OCI-LY7 (cell line): ENCODE measurements around the gene BPIFB6. TPM values are rescaled to one million over a fixed set of nuclear protein-coding genes. Genes with fewer than 3 reads are reported as not detected.

Source experiments
- BruUV-seq: library from RNA; stranded (reverse); fragments of 400-500 nt; replicated peaks from 2 replicates; lab custom pipeline; 2021; lab: Mats Ljungman, UMichigan
- CTCF ChIA-PET: fragments of 300-600 bp; sonication (Branson Sonifier 250); formaldehyde crosslinking; loops from one replicate; lab custom pipeline; 2022; ENCODE audit warnings: antibody characterized with exemption; ENCODE audit not compliant: unreplicated experiment; lab: Charles Lee
- POLR2A ChIA-PET: fragments of 300-600 bp; sonication (Branson Sonifier 250); formaldehyde crosslinking; loops from one replicate; lab custom pipeline; 2022; ENCODE audit warnings: antibody characterized with exemption; lab: Charles Lee
- DNase-seq: peaks from one replicate; pipeline ENCODE4 v3.0.0-alpha.2; 2015; ENCODE audit warnings: low spot score
- H2AFZ ChIP-seq: fragments of 200-600 bp; sonication (generic), shearing (Covaris generic); 2 replicates; pipeline ENCODE4 v1.6.1; 2014; ENCODE audit warnings: mild to moderate bottlenecking, antibody characterized with exemption, low read length, moderate library complexity
- H3K27ac ChIP-seq: fragments of 200-600 bp; sonication (generic); 2 replicates; pipeline ENCODE4 v1.5.1; 2014; ENCODE audit warnings: mixed run types, low read depth, mild to moderate bottlenecking, moderate library complexity, low read length, inconsistent platforms; ENCODE audit not compliant: poor library complexity, severe bottlenecking
- H3K36me3 ChIP-seq: fragments of 200-600 bp; sonication (generic); 2 replicates; pipeline ENCODE4 v1.6.1; 2014; ENCODE audit warnings: mild to moderate bottlenecking, antibody characterized with exemption, low read length, moderate library complexity, mixed read lengths; ENCODE audit not compliant: insufficient read depth
- H3K4me1 ChIP-seq: fragments of 200-600 bp; sonication (generic); 2 replicates; pipeline ENCODE4 v1.5.1; 2014; ENCODE audit warnings: mild to moderate bottlenecking, low read length; ENCODE audit not compliant: insufficient read depth, poor library complexity, severe bottlenecking
- H3K4me2 ChIP-seq: fragments of 200-600 bp; sonication (generic); 2 replicates; pipeline ENCODE4 v1.6.1; 2014; ENCODE audit warnings: mild to moderate bottlenecking, low read length
- H3K4me3 ChIP-seq: fragments of 200-600 bp; sonication (generic); 2 replicates; pipeline ENCODE4 v1.5.1; 2014; ENCODE audit warnings: mild to moderate bottlenecking, low read depth, low read length; ENCODE audit not compliant: poor library complexity, severe bottlenecking
- H3K79me2 ChIP-seq: fragments of 200-600 bp; sonication (generic); 2 replicates; pipeline ENCODE4 v1.6.1; 2016; ENCODE audit warnings: low read depth, mild to moderate bottlenecking, low read length, moderate library complexity, mixed read lengths; ENCODE audit not compliant: insufficient read depth
- H3K9me2 ChIP-seq: fragments of 200-600 bp; sonication (generic); 2 replicates; pipeline ENCODE4 v1.6.1; 2016; ENCODE audit warnings: mild to moderate bottlenecking, low read length, mixed read lengths; ENCODE audit not compliant: insufficient read depth
- H3K9me3 ChIP-seq: fragments of 200-600 bp; sonication (generic); 2 replicates; pipeline ENCODE4 v1.6.1; 2014; ENCODE audit warnings: mild to moderate bottlenecking, mixed run types, low read length, mixed read lengths
- H4K20me1 ChIP-seq: fragments of 200-600 bp; sonication (generic); 2 replicates; pipeline ENCODE4 v1.6.1; 2014; ENCODE audit warnings: mild to moderate bottlenecking, antibody characterized with exemption, low read length, moderate library complexity, mixed read lengths; ENCODE audit not compliant: insufficient read depth
- EZH2phosphoT487 ChIP-seq: fragments of 200-600 bp; sonication (generic); IDR thresholded peaks from 2 replicates; pipeline ENCODE4 v1.6.1; 2018; ENCODE audit warnings: low read depth, borderline replicate concordance, mild to moderate bottlenecking, mixed run types, antibody characterized with exemption, low read length, moderate library complexity, mixed read lengths
- intact Hi-C: fragments of 100-400 bp; cut with micrococcal nuclease; formaldehyde crosslinking; loops from one replicate; pipeline ENCODE4 v1.10.0; 2022; ENCODE audit not compliant: unreplicated experiment
- total RNA-seq, 2 experiments: library from RNA; depleted of rRNA in 1 of 2; stranded (reverse); fragments of >200 nt in 1 of 2; shearing (Covaris generic) in 1 of 2; gene quantifications; 2 replicates each; pipeline ENCODE4 v1.2.3, GENCODE V29; 2014 to 2022
- TF ChIP-seq, protein P1 (sequence below): fragments of 200-600 bp; sonication (generic); conservative IDR thresholded peaks from 2 replicates; pipeline ENCODE4 v1.5.1; 2014; ENCODE audit warnings: mild to moderate bottlenecking, antibody characterized with exemption, low read length, moderate library complexity, mixed read lengths

Gene BPIFB6
- total RNA-seq, 2 experiments from 2014 or later, result not detected

DNA sequence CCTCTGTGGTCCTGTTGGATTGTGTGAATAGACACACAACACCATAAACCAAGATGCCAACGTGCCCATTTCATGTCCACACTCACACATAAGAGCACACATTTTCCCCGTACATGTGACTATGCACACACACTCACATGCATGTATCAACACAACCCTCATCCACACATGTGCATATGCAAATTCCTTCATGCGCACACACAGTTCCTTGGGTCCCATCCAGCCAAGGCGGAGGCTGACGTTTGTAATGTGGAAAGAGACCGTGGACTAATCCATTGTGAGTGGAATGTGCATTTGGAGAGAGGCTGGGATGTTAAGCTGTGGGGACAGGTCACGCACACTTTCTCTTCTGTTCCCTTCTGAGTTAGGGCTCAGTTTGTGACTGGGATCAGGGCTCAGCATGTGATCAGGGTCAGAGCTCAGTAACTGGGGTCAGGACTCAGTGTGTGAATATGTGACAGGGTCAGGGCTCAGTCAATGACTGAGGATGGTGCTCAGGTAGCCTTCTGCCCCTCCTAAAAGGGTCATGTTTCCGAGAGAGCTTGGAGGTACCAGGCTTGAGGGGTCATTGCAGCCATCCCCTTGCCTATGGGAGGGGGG is 24.6 kb upstream of the BPIFB6 start:
- POLR2A ChIA-PET, result no interaction called here
- Histone ChIP-seq H3K9me3 (peaks cover 8% of the 10 kb centered on the region; the same call in 1 of the 2 replicates), H2AFZ (no peak overlapping the region), H3K4me2 (no peak overlapping the region), H3K27ac (no peak overlapping the region), H3K36me3 (no peaks in the 10 kb centered on the region), H3K4me1 (no peaks in the 10 kb centered on the region), H3K4me3 (no peak overlapping the region), H4K20me1 (no peaks in the 10 kb centered on the region), H3K9me2 (no peaks in the 10 kb centered on the region), H3K79me2 (no peaks in the 10 kb centered on the region)
- TF ChIP-seq, protein P1, sequence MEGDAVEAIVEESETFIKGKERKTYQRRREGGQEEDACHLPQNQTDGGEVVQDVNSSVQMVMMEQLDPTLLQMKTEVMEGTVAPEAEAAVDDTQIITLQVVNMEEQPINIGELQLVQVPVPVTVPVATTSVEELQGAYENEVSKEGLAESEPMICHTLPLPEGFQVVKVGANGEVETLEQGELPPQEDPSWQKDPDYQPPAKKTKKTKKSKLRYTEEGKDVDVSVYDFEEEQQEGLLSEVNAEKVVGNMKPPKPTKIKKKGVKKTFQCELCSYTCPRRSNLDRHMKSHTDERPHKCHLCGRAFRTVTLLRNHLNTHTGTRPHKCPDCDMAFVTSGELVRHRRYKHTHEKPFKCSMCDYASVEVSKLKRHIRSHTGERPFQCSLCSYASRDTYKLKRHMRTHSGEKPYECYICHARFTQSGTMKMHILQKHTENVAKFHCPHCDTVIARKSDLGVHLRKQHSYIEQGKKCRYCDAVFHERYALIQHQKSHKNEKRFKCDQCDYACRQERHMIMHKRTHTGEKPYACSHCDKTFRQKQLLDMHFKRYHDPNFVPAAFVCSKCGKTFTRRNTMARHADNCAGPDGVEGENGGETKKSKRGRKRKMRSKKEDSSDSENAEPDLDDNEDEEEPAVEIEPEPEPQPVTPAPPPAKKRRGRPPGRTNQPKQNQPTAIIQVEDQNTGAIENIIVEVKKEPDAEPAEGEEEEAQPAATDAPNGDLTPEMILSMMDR, result no peak
- TF ChIP-seq EZH2phosphoT487, result no peak
- DNase-seq, result no peak
- no TSS peak for BruUV-seq
- intact Hi-C loops, result no loop called here
- CTCF ChIA-PET, result no interaction called here

DNA sequence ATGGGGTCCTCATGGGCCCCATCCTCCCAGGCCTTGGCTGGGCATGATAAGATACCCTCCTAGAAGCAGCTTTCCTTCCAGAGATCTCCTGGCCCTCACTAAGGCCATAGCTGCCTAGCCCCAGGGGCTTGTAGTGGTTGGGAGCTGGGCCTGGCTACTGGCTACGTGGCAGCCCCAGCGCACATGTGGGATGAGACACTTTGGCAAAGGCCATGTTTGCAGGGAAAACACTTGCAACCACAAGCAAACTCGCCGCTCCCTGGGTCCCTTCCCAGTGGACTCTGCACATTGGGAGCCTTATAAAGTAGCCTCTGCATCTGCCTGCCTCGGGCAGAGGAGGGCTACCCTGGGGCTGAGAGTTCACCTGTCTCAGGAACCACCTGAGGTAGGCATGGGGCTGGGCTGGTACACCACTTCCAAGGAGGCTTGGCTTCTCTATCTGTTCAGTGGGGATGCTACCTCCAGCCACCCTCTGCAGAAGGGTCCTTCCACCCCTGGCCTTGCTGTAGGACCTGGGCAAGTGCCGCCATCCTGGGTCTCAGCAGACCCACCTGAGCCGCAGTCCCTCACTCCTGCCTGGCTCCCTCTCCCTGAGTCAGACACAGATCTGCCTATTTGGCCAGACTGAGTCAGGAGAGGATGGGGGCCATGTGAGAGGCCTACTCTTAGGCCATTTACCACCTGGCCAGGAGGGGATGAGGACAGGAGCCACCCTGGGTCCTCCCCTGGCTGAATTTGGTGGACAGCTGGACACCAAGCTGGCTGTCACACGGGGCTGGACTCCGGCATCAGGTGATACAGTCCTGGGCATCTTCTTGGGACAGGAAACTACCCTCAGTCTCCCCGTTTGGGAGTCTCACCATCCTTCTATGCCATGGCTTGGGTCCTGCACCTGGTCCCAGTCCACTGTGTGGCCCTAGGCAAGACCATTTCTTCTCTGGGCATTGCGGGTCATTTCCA is 23.8 kb upstream of the BPIFB6 start, which contains the start of gene BPIFB2:
BPIFB2 (plus strand) TSS at position 329 of the 960 bp plus-strand sequence. CDS start 871 bp downstream, outside the sequence.
- no peaks in the 10 kb centered on the region for H4K20me1 ChIP-seq
- TF ChIP-seq, protein P1, result no peak
- no peak for TF ChIP-seq EZH2phosphoT487
- ChIA-PET CTCF (no interaction called here), POLR2A (no interaction called here)
- no peak for DNase-seq
- H2AFZ ChIP-seq, result no peak within 1 kb of the TSS
- H3K4me2 ChIP-seq, result no peak within 1 kb of the TSS
- no peak within 1 kb of the TSS for H3K4me3 ChIP-seq
- H3K9me3 ChIP-seq, result peaks cover 8% of the 10 kb centered on the region; the same call in 1 of the 2 replicates
- H3K4me1 ChIP-seq, result no peaks in the 10 kb centered on the region
- no peaks in the 10 kb centered on the region for H3K79me2 ChIP-seq
- intact Hi-C loops, result no loop called here
- H3K9me2 ChIP-seq, result no peaks in the 10 kb centered on the region
- no peak within 1 kb of the TSS for H3K27ac ChIP-seq
- BruUV-seq, result no TSS peak
- no peaks in the 10 kb centered on the region for H3K36me3 ChIP-seq
